NCI-H82 (cell line): Measurements from ENCODE around the gene ICA1.
"Not testable (repeated sequence)": the region's sequence is repeated elsewhere in the genome, so short reads cannot be mapped to it uniquely, and the experiment has no call there.

Experiments used
- DNase-seq: peaks from one replicate; lab custom pipeline; 2025; lab: John Stamatoyannopoulos, UW

ICA1 gene

DNA sequence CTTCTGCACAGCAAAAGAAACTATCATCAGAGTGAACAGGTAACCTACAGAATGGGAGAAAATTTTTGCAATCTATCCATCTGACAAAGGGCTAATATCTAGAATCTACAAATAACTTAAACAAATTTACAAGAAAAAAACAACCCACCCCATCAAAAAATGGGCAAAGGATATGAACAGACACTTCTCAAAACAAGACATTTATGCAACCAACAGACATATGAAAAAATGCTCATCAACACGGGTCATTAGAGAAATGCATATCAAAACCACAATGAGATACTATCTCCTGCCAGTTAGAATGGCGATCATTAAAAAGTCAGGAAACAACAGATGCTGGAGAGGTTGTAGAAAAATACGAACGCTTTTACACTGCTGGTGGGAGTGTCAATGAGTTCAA is 160.7 kb downstream of the ICA1 start:
- DNase-seq = not testable (repeated sequence)

DNA sequence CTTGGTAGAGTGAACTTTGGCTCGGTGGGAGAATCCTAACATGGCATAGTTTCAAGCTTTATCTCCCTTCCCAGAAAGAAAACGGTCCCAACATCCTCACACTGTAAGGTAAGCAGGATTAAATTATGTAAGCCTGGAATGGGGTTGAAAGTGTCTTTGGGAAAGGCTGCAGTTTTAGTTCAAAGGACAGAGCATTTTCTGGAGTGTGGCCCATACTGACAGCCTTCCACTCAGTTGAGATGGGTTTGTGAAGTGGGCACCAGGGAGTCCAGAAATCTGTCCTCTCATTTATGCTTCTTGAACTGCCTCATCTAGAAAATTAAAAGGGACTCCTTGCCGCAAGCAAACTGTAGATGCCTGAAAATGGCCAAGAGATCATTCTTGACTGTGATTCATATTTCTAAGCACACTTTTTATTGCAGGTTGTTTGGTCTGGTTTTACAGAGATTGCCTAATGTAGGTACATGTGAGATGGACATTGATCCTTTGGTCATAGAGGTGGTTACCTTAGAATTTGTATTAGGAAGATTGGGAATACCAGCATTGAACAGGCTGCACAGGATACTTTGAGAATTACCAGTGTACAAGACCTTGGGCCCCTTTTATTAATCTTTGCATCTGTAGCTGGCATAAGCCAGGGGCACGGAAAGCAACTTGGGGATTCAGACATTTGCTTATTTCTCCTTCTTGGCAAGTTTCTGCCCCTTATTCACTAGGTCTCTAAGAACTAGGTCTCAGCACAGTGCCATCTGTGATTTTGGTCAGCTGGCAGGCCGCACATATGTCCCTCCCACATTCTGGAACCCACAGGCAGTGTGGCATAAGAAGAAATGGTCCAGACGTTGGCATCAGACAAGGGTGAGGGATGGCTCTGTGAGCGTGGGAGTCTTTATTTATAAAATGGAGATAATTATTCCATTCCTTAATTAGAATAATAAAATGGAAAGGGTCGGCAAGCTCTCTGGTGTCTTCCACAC is 167.5 kb downstream of the ICA1 start:
- DNase-seq = no peak

DNA sequence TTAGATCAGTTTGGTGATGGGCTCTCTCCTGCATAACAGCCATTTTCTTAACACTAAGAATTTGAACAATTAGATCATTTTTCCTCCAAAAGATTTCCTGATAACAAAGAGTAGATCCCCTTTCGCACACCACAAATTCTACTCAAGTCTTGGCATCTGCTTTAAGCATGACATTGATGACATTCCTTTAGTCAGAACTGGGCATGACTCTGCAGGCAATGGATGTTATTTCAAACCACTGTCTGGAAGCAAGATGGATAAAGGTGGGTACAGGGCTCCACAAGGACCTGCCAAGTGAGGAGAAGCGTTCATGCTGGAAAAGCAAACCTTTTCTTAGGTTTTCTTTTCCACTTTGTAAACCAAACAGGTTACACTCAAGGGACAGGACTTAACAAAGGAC is 169.8 kb downstream of the ICA1 start:
- DNase-seq = no peak

DNA sequence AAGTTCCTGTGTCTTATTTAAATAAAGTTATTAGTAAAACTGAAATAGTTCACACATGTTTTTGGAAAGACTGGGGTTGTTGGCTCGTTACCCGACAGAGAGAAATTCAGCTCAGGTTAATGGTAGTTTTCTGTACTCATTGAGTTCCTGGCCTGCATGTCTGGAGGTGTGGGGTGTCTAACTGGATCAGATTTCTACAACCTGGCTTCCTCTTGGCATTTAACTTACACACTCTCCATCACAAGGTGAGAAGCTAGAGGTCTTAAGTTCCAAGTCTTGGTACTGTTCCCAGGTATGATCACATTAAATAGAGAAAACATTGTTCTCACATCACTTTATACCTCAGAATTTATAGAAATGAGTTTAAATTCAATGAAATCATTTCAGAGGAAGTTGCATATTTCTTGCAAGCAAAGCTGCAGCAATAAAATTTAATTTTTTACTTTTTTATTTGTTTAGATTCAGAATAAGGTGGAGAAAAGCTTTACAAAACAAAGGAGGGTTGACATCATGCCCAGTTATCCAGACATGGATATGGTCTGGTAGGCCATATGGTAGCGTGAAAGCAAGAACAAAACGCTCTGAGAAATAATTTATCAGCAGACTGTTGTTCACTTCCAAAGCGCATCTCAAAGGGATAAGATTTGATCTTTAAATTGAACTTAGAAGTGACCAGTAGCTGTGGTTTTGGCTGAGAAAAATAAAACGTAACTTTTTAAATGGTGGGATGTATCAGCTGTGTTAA is 172.8 kb downstream of the ICA1 start:
- no peak for DNase-seq

DNA sequence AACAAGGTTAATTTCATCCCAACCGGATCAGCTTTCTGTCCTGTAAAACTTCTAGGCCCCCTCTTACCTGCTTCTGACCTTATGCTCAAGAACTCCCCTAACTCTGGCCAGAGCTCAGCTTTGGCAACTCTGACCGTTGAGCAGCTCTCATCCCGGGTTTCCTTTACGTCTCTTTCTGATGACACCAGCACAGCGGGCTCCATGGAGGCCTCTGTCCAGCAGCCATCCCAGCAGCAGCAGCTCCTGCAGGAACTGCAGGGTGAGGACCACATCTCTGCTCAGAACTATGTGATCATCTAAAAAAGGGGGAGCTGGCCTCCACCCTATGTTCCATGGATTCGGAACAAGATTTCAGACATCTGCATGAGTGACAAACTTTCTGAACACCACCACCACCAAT is 175.7 kb downstream of the ICA1 start:
- no peak for DNase-seq

DNA sequence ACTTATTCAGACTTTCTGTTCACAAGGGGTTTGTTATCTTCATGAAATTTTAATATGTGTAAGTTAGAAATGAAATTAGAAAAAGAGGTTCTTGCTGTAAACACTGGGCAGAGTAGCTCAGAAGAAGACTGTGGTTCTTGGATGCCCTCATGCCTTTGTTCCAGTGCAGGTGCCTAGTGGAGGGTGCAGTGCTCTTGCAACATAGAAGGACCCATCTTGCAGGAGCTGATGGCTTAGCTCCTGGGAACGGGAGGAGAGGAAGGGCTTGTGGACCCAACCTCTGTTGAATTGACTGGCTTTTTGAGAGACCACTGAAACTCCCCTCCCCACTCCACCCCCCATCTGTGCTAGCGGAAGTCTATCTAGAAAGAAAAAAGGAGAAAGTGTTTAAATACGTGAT is 176.5 kb downstream of the ICA1 start:
- DNase-seq = no peak

DNA sequence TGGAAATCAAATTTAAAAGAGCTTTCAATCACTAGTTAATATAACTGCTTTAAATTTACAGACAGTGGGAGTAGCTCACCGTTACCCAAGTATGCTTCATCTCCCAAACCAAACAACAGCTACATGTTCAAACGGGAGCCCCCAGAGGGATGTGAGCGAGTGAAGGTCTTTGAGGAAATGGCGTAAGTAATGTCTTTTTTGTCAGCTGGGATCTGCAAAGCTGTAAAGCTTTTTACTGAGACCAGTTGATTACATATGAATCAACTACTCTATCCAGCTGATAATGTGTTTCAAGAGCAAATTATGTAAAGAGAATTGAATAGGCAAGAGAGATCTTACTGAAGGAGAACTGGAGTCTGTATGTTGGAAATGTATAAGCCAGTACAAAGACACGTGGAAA is 177.1 kb downstream of the ICA1 start:
- no peak for DNase-seq

DNA sequence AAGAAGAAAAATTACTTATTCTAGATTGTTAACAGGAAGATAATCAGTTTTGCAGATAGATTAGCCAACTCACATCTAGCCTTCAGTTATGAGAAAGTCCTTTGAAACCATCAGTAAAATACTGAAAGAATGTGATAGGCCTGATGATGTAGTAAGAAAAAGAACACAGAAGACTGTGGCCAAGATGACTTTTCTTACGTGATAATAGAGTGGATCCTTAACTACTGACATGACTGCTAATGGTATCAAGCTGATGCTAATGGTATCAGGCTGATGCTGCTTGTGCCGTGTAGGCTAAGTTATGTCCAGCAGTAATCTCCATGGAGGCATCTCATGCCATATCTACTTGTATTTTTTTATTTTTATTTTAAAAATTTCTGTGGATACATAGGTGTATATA is 179.2 kb downstream of the ICA1 start:
- no peak for DNase-seq

DNA sequence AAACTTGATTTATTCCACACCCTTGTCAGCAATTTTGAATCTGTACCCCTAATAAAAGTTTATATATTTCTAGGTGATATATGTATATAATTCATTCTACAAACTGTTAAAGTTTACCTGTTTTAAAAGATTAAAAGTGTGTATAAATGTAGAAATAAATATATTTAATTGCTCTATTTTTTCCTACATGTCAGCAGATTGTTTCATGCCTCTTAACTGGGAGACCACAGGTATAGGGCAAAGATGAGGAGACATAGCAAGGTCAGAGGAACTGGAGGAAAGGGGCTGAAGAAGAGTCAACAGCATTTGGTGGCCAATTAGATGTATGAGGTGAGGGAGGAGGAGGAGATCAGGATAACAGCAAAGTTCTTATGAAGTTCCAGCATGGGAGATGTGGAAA is 183.5 kb downstream of the ICA1 start:
- DNase-seq = no peak

DNA sequence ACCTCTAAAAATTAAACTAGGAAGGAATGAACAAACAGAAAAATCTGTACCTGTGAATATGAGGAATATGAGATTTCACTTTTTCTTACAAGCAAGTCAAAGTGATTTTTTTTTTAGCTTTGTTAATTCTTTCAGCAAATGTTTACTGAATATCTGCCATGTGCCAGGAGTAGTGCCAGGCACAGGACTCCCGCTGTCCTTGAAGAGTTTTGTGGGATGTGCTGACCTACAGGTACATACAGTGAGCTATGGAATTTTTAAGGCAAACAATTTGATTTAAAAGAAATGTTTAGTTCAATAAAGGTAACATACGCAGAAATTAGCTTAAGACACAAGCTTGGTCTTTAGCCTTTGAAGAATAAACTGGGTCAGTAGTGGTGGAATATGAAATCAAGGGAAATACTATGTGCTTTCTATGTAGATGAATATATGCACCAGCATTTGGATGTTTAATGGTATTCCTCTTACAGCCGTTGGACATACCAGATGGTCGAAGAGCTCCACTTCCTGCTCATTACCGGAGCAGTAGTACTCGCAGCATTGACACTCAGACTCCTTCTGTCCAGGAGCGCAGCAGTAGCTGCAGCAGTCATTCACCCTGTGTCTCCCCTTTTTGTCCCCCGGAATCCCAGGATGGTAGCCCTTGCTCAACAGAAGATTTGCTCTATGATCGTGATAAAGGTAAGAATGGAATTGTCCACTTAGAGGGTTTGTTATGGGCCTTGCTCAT is 191.4 kb downstream of the ICA1 start:
- no peak for DNase-seq

DNA sequence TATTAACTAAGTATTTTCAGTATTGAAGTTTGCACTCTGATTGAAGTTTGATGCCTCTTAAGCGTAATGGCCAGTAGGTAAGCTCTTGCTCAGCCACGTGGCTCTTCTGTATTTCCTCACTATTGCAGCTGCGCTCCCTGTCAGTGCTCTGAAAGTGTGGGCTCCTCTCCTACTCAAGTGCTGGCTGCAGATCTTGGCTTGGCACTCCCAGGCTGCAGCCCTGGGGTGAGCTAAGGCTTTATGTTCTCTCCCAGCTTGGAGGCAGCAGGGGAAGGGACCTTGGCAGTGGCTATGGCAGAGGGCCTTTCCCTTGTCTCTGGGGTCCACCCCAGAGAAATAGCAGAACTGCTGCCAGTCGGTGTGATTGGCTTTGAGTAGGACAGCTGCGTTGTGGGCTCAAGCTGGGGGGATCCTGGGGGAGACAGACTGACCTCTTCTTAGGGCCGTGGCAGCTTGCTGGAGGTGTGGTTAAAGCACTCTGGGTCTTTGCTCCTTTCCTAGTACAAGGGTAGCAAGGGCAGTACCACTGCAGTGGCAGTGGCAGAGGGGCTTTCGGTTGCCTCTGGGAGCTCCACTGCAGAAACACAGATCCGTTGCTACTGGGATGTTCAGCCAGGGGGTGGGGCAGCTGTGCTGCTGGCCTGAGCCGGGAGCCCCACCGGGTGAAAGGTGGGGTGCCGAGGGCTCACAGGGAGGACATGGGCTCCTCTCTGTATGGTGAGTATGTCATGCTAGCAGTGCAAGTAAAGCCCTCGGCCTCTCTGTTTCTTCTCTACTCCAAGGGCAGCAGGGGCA is 192.9 kb downstream of the ICA1 start:
- DNase-seq = no peak

DNA sequence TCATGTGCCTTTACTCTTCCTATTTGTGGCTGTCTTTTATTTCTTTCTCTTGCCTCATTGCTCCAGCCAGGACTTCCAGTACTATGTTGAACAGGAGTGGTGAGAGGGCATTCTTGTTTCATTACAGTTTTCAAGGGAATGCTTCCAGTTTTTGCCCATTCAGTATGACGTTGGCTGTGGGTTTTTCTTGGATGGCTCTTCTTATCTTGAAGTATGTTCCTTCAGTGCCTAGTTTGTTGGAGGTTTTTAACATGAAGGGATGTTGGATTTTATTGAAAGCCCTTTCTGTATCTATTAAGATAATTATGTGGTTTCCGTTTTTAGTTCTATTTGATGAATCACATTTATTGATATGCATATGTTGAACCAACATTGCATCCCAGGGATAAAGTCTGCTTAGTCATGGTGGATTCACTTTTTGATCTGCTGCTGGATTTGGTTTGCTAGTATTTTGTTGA is 196.6 kb downstream of the ICA1 start:
- no peak for DNase-seq

DNA sequence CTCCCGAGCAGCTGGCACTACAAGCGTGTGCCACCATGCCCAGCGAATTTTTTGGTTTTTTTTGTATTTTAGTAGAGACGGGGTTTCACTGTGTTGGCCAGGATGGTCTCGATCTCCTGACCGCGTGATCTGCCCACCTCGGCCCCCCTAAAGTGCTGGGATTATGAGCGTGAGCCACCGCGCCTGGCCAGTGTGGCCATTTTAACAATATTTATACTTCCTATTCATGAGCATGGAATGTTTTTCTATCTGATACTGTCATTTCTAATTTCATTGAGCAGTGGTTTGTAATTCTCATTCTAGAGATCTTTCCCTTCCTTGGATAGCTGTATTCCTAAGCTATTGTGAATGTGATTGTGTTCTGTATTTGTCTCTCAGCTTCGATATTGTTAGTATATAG is 197.1 kb downstream of the ICA1 start:
- no peak for DNase-seq

DNA sequence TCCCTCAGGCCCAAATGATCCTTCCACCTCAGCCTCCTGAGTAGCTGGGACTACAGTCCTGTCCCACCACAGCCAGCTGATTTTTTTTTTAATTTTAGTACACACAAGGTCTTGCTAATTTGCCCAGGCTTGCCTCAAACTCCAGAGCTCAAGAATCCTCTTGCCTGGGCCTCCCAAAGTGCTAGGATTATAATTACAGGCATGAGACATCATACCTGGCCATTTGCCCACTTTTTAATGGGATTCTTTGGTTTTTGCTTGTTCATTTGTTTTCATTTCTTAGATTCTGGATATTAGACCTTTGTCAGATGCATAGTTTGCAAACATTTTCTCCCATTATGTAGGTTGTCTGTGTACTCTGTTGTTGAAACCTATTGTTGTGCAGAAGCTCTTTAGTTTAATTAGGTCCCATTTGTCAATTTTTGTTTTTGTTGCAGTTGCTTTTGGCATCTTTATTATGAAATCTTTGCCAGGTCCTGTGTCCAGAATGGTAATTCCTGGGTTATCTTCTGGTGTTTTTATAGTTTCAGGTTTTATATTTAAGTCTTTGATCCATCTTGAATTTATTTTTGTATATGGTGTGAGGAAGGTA is 198.2 kb downstream of the ICA1 start:
- DNase-seq = no peak

DNA sequence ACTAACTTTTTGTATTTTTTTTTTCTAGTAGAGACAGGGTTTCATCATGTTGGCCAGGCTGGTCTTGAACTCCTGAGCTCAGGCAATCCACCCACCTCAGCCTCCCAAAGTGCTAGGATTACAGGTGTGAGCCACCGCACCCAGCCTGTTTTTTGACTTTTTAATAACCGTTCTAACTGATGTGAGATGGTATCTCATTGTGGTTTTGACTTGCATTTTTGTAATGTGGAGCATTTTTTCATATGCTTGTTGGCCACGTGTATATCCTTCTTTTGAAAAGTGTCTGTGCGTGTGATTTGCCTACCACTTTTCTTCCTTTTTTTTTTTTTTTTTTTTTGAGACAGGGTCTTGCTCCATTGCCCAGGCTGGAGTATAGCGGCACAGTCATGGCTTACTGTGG is 198.7 kb downstream of the ICA1 start:
- DNase-seq = not testable (repeated sequence)
